Inflammatory macrophage treated with lipopolysaccharide for 1 hour (primary cell): ENCODE results near the gene CACNA1D.
"Not testable (repeated sequence)": the region's sequence is repeated elsewhere in the genome, so short reads cannot be mapped to it uniquely, and the experiment has no call there.

Experiments used
- DNase-seq, 2 donors: peaks; one replicate each; pipeline ENCODE4 v3.0.0-alpha.2; 2020 to 2022

The CACNA1D gene

DNA sequence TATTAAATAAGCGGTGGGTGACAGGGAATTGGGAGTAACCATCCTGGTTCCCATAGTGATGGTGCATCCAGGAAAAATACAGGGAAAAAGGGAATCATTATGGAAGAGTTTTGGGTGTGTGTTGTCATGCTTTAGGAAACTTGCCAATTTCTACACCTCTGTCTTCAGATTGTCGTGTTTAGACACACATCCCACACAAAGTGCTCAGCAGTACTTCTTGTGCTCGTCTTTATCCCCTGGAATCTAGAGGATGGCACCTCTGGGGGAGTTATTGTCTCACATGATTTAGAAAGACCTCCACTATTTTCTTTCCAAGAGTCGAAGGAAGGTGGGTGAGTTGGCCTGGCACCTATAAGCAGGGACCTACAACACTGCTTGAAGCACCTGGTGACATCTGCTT, 35.8 kb downstream of the CACNA1D start:
- no peak for DNase-seq

DNA sequence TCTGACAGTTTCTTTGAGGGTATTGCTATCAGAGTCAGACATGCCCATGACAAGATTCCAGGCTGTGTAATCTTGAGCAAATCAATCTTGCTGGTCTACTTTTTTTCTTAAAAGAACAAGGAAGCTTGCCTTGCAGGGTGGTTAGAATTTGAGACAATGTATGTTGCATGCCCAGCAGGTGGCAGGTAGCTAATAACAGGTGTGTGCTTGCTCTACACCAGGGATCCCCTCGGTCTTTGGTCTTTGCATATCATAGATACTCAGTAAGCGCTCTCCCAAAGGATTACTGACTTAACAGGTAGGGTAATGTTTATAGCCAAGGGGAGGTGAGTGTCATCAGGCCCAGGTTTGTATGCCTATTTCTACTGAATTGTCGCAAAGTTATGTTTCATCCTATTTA, 37.3 kb downstream of the CACNA1D start:
- no peak for DNase-seq

DNA sequence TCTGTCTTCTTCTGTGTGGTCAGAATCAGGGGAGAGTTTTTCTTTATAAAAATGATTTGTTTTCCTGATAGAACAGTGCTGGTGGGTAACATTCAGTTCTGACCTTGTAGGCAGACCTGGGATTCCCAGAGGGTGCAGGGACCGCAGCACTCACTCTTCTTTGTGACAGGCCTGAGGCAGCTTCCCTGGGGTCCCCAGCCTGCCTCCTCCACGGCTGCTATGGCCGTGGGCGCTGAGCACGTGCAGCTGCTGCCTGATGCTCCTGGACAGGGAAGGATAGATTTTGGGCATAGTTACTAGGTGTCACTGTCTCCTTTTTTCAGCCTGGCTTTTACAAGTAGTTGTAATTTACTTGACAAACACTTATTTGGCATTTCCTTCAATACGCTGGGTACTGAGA, 39.1 kb downstream of the CACNA1D start:
- DNase-seq = no peak

- no peak for DNase-seq
Measured at GRCh38 chr3:53534216-53534615, 39.8 kb downstream of the CACNA1D start.

- DNase-seq = no peak
Measured at GRCh38 chr3:53534676-53535400, 40.4 kb downstream of the CACNA1D start.

DNA sequence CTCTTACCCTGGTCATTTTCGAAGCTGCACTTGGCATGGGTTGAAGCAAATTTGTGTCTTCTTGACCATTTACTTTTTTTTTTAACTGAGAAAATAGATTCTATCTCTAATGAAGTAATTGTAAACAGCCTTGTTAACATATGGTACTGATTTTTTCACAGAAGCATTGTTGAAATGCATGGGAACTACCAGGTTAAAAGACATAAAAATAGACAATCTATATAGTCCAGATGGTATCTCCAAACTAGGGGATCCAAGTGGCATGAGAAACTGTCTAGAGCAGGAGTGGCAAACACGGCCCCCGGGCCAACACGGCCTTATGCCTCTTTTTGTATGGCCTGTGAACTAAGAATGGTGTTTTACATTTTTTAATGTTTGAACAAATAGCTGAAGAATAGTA, 41.9 kb downstream of the CACNA1D start:
- no peak for DNase-seq

- peak in 1 of 2 donors; percentile 10 for DNase-seq
Measured at GRCh38 chr3:53544357-53544756, 49.9 kb downstream of the CACNA1D start.

DNA sequence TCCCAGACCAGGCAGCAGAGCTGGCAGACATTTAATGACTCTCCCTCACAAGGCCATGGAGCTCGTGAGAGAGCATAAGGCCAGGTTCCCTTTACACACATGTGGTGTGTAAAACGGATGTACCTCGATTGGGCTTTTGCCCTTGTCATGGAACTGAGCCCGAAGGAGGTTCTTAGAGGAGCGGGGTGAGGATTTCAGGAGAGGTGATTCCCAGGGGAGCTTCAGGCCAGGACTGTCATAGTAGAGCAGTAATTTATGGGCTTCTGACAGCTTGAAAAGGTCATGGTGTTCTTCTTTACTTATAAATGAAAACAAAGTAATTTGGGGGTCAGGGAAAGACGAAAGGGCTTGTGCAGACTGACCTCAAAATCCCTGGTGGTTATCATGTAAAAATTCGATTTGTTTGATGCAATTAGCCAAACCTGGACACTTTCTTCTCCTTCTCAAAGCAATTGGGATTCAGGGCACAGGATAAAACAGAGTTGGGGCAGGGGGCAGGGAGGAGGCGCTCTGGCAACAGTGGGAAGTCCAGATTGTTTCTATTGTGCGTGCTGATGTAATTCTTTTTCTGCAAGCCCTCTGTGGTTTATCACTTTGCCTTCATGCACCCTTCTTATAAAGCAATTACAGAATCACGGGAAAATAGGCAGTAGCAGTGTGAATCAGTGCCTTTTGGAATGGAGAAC, 51.0 kb downstream of the CACNA1D start:
- DNase-seq = peak; percentile 5 to 21

DNA sequence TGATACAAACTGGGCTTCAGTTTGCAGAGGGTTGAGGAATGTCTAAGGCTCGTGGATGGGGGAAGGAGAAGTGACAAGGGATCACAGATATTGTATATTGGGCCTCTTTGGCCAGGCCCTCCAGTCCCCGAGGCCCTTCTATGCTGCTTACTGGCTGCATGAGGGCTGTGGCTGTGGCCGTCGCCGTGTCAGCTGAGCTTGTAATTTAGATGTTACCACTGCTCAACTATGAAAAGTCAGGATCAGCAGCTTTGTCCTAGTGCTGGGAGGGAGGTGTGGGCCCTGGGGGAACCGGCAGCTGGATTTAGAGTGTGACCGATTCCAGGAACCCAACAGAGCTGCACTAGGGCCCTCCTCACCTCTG, 51.6 kb downstream of the CACNA1D start:
- DNase-seq = no peak

DNA sequence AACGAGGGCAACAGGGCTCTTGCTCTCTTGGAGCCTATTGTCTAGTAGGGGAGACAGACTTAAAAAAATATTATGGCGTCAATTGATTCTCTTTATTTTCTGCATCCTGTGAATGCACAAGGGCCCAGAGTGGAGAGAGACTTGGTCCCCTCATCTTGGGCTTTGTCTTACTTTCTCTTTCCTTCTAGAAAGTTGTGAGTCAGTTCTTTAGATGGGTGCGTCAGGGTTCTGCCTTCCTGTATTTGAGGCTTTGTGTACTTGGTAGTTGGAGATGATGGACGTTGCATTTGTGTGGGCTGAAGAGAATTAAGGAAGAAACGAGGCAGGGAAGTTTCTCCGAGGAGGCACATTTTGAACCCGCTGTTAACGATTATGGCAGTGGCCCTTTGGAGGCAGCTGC, 52.9 kb downstream of the CACNA1D start:
- peak in 1 of 2 donors; percentile 8 for DNase-seq

DNA sequence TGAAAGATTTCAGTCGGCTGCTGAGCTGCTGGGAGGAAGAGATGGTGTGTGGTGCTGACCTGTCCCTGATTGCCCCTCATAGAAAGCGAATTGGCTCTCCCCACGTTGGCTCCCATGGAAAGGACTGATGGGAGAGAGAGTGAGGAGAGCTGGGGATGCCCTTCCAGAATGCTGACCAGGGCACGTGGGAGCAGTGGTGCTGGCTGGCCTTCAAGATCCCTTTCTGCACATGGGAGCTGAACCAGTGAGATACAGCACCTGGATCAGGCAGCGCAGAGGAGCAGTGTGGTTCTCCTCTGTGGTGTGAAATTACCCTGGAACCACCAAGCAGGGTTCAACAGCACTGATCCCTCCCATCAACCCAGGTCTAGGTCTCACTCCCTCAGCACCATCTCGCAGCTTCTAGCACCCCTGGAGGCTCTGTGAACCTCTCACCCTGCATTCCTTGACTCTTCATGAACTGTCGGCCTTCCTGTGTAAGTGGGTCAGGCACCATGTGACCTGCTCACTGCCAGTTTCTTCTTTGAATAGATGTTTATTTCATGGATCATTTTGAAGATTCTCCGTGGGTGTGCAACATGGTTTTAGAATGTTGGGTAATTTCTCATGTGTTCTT, 55.7 kb downstream of the CACNA1D start:
- DNase-seq = no peak

GRCh38 chr3:53551324-53551723, 56.9 kb downstream of the CACNA1D start:
- no peak for DNase-seq

DNA sequence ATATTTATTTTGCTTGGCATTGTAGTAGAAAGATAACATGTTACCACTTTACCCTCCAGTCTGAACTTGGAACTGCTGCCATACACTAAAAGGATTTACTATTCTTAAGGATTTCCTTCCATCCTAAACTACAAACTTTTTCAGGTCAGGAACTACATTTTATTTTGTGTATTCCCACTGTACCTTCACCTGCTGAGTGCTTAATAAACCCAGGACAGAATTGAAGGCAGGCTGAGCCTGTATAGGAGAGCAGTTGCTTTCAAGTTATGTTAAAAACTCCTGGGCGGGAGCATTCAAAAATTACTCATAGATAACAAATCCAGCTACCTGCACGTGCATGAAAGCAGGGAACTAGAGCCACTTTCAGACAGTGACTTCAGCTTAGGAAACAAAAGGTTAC, 58.3 kb downstream of the CACNA1D start:
- no peak for DNase-seq

DNA sequence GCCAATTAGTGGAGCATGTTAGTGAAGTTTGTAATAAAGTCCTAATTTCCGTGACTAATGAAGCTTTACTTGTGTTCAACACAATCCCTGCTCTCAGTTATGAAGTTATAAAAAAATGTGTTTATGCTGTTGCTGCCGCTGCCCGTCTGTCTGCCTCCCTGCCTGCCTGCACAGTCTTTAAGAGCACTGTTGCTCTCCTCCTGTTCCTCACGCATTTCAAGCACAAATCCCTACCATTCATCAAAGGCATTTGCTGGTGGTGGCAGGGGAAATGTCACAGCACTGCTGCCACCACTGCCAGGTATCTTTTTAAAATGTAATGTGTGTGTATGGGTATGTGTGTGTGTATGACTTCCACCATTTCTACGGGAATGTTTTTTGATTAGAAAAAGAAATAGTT, 58.8 kb downstream of the CACNA1D start:
- DNase-seq = no peak

DNA sequence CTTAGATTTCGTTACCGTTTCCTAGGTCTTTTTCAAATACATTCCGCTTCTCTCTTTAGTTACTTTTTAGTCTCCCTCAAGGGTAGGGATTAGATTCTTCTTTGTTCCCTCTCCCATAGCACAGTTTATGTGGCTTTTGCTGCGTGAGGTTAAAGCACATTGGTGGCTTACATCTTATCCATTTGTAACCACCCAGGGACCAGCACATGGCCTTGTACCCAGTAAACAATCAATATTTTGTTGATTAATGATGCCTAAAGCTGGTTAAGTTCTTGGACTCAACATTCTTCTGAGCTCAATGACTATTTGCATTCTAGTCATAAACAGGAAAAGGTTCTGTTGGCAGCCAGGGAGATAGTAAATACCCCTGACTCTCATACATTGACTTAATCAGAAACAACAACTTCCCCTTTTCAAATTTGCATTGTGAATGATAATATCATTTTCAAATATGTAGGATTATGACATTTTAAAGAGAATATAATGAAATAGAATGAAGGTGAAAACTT, 60.2 kb downstream of the CACNA1D start:
- no peak for DNase-seq

DNA sequence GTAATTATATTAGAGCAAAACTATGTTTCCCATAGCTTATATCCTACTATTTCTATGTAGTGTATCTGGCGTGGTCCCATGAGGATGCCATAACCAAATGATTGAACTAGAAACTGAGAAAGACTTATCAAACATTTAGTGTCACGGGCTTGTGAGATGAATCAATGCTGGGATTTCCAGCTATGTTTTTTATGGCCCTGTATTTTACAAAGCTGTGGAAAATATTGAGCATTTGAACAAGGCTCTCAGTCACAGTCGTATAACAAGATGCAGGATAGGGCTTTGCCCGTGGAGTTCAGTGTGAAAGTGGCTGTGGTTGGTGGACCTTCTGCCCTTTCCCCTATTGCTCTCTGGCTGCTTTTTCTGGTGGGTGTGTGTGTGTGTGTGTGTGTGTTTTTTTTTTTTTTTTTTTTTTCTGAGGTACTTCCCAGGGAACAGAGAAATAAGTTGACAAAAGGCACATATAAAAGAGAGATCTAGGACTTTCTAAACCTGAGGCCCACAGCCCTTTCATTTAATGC, 60.7 kb downstream of the CACNA1D start:
- DNase-seq = no peak

DNA sequence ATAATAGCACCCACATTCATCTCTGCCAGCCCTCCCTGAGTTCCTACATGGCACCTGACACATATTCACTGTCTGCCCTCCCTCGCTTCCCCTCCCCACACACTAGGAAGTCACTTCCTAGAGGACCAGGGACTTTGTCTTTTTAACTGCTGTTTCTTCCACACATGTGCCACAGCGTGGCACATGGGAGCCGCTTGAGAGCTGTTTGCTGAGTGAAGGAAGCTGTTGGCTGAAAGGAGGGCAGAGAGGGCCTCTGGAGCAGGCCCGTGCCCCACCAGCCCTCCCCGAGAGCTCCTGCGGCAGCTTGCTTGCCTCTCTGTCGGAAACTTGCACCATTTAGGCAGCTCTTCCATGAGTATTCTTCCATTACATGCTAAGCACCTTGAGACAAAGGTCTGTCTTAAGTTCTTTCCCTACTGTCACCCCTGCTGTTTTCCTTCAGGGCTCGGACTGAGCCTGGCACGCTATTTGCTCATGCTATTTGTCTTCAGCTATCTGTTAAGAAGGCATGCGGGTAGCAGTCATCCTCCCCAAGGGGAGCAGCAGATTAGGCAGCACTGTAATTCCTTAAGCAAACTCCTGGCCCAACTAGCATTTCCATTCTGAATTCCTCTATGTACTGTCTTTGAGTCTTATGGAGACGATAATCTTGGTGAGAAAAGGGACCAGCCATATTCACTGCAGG, 72.2 kb downstream of the CACNA1D start:
- no peak for DNase-seq

DNA sequence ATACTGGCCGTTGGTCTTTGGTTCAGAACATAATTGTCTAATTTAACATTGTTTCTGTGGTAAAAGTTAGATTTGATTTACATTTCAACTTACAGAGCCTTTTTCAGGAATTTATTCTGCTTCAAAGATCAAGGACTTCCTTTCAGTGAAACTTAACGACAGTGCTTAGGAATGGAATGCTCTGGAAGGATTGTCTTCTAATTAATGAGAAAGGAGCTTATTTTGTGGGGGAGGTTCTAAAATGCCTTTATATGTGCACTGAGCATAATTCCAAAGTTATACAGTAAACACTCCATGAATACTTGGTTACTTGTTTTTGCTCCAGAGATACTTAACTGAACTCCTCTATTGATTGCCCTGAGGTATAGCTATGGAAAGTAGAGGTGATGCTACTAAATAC, 75.7 kb downstream of the CACNA1D start:
- DNase-seq = no peak

DNA sequence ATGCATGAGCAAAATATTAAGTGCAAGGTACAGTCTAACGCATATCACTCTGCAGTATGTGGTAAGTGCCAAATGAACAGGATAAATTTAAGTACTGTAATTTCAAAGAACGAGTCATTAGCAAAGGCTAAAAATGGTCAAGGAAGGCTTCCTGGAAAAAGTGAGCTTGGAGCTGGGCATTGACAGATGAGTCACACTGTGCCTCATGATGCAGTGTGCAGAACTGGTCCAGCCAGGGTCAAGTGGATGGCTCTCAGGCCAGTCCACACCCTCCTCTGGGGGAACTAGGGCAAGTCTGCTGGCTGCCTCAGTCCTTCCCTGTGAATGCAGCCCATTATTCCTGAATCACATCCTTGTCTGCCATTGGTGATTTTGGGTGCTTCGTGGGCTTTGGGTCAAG, 76.3 kb downstream of the CACNA1D start:
- DNase-seq = no peak

DNA sequence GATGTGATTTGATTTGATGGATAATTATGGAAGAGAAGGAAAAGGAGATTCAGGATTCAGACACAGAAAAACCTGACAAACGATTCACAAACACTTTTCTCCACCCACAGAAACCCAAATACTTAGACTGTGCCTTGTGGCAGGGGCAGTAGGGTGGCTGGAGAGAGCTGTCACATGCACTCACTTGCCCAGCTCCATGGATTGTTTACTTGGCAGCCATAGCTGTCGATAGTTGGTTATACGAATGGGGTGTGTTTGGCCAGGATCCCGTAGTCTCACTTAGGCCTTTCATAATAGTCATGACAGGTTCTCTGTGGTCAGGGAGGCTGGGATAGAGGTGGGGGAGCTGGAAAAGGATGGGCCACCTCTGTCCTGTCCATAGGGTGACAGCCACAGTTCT, 76.9 kb downstream of the CACNA1D start:
- no peak for DNase-seq

DNA sequence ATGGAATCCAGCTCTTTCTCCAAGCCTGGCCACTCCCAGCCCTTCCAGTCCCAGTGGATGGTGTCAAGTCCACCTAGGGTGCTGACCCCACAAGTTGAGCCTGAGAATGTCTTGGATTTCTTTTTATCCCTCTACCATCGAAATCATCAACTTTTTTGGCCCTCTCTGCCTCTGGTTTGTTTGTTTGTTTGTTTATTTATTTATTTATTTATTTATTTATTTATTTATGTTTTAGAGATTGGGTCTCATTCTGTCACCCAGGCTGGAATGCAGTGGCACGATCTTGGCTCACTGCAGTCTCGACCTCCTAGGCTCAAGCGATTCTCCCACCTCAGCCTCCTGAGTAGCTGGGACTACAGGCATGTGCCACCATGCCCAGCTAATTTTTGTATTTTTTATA, 77.8 kb downstream of the CACNA1D start:
- not testable (repeated sequence) for DNase-seq

DNA sequence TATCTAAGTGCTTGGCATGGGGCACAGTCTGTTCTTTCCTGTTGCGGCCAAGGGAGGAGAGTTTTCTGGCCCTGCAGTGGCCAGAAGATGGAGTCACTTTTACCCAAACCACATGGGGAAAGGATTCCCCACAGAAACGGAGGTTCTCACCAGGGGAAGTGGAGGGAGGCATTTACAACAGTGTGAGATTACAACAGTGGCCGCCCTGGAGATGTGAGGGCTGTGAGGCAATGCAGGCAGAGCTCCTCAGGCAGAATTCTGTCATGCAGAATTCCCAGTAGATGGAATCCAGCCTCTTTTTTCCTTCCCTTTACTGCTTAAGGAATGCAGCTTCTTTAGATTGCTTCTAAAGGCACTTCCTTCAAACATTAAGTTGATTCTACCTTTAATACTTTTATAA, 83.1 kb downstream of the CACNA1D start:
- peak in 1 of 2 donors; percentile 15 for DNase-seq

GRCh38 chr3:53579636-53580035, 85.2 kb downstream of the CACNA1D start:
- no peak for DNase-seq
